ENCODE results near the gene VSTM2L.
A peak's percentile ranks its signal among the peaks of the same experiment; 100 is the strongest.

Gene VSTM2L

DNA sequence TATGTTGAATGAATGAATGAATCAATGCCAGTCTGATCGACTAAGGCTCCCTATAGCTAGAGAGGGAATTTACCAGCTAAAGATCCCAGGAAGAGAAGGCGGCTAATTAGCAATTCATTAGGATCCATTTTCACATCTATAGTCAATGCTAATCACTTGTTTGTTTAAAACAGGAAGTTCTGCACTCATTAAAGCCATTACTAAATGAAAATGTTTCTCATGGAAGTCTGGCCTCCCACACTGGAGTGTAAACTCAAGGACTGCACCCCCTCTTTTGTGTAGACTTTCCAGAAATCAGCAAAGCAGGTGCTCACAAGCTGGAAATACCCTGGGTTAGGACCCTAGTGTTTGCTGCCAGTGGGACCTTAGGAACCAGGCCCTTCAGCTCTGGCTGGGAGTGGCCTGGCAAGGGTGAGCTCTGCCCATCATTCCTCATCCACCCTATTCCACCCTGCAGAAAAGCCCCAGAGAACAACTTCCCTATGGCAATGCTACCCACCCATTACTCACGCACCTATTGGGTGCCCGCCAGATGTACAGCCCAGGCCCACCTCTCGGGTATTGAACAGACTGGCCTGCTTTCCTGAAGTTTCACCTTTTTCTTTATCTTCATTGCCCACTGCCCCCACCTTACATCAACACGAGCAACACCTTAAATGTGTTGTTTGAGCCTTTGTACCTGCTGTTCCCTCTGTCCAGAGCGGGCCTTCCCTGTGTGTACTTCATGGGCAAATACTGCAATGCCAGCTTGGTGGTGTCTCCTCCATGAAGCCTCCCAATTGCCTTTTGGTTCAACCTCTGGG lies 69.5 kb downstream of the VSTM2L start:
- ATAC-seq (replicated peaks) (no peak), DNase-seq (no peak)
- Mint-ChIP-seq H3K9me3 (peaks cover 4 to 11% of the 10 kb centered on the region in 2 donors), H3K4me1 (ENCODE audit: low read depth in 2 of 2) (no peaks in the 10 kb centered on the region), H3K36me3 (ENCODE audit: insufficient read depth) (peaks cover 3% of the 10 kb centered on the region), H3K27me3 (peaks cover 7 to 11% of the 10 kb centered on the region in 2 donors), H3K27ac (no peak overlapping the region), H3K4me3 (no peak overlapping the region)

DNA sequence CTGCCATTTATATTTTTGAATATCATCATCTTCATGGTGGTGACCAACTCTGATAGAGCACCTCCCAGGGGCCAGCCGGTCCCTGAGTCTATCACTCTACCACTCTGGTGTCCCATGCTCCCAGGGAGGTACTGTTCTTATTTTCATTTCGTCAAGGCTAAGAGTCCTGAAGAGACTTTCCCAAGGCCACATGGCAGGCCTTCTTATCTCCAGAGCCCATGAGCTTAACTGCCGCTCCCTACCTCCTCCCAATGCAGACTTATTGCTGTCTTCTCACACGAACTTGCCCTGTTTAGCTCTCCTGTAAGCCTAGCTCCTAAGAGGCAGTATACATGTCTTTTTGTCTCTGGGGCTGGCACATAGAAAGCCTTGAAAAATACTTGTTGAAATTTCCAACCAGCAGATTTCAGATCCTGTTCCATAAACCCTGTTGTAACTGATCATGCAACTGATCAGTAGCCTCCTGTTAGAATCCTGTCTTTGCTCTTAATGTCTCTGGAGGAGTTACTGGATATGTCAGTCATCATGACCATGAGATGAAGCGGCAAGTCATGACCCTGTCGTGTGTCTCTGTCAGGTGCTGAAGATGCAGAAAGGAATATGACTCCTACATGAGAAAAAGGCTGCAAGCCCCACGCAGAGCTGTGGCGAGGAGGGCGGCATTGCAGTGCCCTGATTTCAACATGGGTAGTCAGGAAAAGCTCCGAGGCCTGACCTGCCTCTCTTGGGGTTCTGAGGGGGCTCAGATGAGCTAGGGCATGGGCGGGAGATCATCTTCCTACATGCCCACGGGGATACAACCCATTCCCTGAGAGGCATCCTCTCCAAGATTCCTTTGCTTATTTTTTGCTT lies 70.4 kb downstream of the VSTM2L start:
- Mint-ChIP-seq H3K27me3 (peaks cover 7 to 9% of the 10 kb centered on the region in 2 donors), H3K27ac (no peak overlapping the region), H3K36me3 (ENCODE audit: insufficient read depth) (peaks cover 3% of the 10 kb centered on the region), H3K9me3 (peaks cover 4 to 8% of the 10 kb centered on the region in 2 donors), H3K4me3 (no peak overlapping the region), H3K4me1 (ENCODE audit: low read depth in 2 of 2) (peaks cover 0 to 2% of the 10 kb centered on the region in 2 donors)
- ATAC-seq (replicated peaks) (no peak), DNase-seq (no peak)

DNA sequence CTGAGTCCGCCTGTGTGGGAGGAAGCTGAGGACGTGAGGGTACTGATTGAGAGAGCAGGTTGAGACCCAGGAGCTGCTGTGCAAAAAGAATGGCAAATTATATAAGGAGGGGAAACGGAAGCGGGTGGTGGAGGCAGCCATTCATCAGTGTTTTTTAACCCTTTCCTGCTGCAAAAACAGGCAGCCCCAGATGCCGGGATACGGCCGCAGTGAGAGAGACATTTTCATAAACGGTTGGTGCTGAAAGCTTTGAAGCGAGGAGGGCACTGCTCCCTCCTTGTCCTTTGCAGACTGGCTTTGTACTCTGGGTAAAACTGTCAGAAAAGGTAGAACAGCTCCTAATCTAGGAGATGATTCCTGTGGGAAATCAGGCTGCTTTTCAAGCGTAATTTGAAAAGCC lies 74.0 kb downstream of the VSTM2L start:
- H3K9me3 Mint-ChIP-seq = no peaks in the 10 kb centered on the region
- H3K27ac Mint-ChIP-seq = peak overlapping the region in 1 of 2 donors; percentile 24
- no peaks in the 10 kb centered on the region for H3K27me3 Mint-ChIP-seq
- no peak for DNase-seq
- ATAC-seq (replicated peaks) = no peak
- no peak overlapping the region for H3K4me3 Mint-ChIP-seq
- peaks cover 0 to 2% of the 10 kb centered on the region in 2 donors for H3K4me1 Mint-ChIP-seq (ENCODE audit: low read depth in 2 of 2)
- peaks cover 11% of the 10 kb centered on the region for H3K36me3 Mint-ChIP-seq (ENCODE audit: insufficient read depth)

DNA sequence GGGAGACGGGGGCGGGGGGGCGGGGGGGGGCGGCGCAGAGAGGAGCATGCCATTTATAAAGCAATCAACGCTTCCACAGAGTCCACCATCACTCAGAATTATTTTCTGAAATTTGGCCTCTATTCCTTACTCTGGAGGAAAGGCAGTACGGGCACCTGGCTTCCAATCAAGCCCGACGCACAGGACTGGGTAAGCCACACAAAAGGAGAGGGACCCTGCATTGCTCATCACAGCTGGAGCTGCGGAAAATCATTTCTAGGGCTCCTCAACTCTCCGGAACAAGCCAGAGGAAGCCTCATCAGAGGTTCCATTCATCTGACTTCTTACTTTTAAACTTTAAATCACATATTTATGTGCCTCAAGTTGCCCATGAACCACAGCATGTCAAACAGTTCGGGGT lies 74.4 kb downstream of the VSTM2L start:
- Mint-ChIP-seq H3K4me1 (ENCODE audit: low read depth in 2 of 2) (peaks cover 0 to 2% of the 10 kb centered on the region in 2 donors), H3K27me3 (no peaks in the 10 kb centered on the region), H3K9me3 (no peaks in the 10 kb centered on the region), H3K27ac (no peak overlapping the region), H3K4me3 (no peak overlapping the region), H3K36me3 (ENCODE audit: insufficient read depth) (peaks cover 15% of the 10 kb centered on the region)
- no peak for DNase-seq
- ATAC-seq (replicated peaks) = no peak

DNA sequence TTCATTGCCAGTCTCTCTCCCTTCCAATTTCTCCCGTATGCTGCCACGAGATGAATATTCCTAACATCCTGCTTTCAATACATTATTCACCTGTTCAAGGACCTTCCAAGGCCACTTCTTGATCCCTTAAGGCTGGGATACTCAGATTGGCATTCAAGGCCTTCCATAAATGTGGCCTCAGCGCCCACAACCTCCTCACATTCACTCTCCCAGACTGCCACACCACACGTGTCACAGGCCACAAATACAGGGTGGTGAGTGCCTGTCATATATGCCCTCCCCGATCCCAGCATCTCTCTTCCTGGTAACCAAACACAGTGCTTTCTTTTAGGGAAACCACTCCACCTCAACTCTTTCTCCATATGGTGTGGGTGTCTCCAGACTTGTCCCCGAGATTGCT lies 74.9 kb downstream of the VSTM2L start:
- no peak overlapping the region for H3K27ac Mint-ChIP-seq
- H3K4me3 Mint-ChIP-seq = no peak overlapping the region
- ATAC-seq (replicated peaks) (no peak), DNase-seq (no peak)
- H3K4me1 Mint-ChIP-seq (ENCODE audit: low read depth in 2 of 2) = peaks cover 0 to 2% of the 10 kb centered on the region in 2 donors
- H3K27me3 Mint-ChIP-seq = no peaks in the 10 kb centered on the region
- peaks cover 14% of the 10 kb centered on the region for H3K36me3 Mint-ChIP-seq (ENCODE audit: insufficient read depth)
- no peaks in the 10 kb centered on the region for H3K9me3 Mint-ChIP-seq

DNA sequence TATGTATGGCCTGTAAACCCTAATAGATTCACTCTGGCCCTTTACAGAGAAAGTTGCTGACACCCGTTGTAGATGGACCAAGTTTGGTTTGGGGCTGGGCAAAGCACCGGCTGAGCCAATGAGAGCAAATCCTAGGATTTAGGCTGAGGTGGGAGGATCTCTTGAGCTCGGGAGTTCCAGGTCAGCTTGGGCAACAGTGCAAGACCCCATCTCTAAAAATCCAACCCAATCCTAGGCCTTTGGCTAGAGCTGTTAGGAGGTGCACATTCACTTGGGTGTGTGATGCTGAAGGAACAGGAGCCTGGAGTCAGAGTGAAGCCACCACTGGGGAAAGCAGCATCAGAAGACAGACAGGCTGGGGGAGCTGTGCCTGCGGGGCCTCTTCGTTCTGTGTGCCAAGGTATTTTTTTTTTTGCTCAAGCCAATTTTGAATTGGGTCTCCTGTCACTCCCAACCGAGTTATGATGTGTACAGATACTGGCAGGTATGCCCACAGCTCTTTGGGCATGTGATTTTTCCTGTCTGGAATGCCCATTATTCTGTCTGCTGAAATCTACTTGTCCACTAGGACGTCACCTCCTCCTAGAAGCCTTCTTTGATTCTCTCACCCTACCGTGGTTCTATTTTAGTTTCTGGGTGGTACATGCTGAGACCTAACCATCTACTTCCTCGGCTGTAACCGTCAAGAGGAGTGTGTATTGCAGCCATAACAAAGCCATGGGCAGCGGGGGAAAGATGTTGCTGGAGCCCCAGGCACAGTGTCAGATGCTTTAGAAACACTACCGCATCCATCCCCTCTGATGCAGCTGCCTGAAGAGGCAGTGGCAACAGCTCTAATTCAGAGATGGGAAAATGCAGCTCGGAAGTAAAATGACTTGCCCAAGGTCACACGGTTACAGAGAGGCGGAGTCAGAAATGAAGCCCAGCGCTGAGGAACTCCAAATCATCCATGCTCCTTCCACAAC lies 76.4 kb downstream of the VSTM2L start:
- DNase-seq (no peak), ATAC-seq (replicated peaks) (no peak)
- Mint-ChIP-seq H3K27ac (no peak overlapping the region), H3K4me3 (no peak overlapping the region), H3K9me3 (no peaks in the 10 kb centered on the region), H3K4me1 (ENCODE audit: low read depth in 2 of 2) (peaks cover 0 to 2% of the 10 kb centered on the region in 2 donors), H3K27me3 (no peaks in the 10 kb centered on the region), H3K36me3 (ENCODE audit: insufficient read depth) (peaks cover 16% of the 10 kb centered on the region)

DNA sequence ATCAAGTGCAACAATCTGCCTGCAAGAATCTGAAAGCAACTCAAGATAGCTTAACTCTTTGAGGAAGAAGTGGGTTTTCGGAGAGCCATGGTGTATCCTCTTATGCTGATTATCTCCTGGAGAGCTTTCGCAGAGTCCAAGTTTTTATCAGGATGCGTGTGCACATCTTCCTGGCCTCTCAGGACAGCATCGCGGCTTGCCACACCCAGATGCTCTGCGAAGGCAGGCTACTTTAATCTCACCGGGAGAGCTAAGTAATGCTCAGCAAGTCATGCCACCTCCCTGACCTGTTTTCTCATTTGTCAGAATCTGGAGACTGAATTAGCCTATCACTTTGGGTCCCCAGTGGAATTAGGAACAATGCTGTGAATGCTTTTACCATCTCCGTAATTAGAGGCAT lies 77.5 kb downstream of the VSTM2L start:
- H3K4me1 Mint-ChIP-seq (ENCODE audit: low read depth in 2 of 2) = peaks cover 0 to 2% of the 10 kb centered on the region in 2 donors
- H3K4me3 Mint-ChIP-seq = no peak overlapping the region
- peaks cover 17% of the 10 kb centered on the region for H3K36me3 Mint-ChIP-seq (ENCODE audit: insufficient read depth)
- H3K27ac Mint-ChIP-seq = no peak overlapping the region
- DNase-seq (no peak), ATAC-seq (replicated peaks) (no peak)
- H3K9me3 Mint-ChIP-seq = no peaks in the 10 kb centered on the region
- no peaks in the 10 kb centered on the region for H3K27me3 Mint-ChIP-seq

DNA sequence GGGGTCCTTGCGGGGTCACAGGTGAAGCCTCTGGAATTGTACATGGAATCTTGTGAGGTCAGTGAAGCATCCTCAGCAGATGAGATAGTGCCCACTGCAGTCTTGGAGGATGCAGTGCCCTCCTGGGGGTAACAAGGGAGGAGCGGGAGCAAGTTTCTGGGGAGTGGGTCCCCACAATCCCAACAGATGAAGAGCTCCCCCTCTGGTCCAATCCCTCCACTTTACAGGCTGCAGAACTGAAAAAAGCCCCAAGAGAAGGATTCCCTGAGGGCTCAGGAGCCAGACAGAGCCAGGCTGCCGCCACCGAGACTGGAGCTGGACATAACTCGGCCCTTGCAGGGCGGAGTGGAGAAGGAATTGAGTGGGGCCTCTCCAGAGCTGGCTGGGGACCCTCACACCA lies 77.9 kb downstream of the VSTM2L start:
- Mint-ChIP-seq H3K27me3 (no peaks in the 10 kb centered on the region), H3K36me3 (ENCODE audit: insufficient read depth) (peaks cover 17% of the 10 kb centered on the region), H3K9me3 (no peaks in the 10 kb centered on the region), H3K27ac (no peak overlapping the region), H3K4me3 (no peak overlapping the region), H3K4me1 (ENCODE audit: low read depth in 2 of 2) (peaks cover 0 to 2% of the 10 kb centered on the region in 2 donors)
- ATAC-seq (replicated peaks) (no peak), DNase-seq (no peak)

DNA sequence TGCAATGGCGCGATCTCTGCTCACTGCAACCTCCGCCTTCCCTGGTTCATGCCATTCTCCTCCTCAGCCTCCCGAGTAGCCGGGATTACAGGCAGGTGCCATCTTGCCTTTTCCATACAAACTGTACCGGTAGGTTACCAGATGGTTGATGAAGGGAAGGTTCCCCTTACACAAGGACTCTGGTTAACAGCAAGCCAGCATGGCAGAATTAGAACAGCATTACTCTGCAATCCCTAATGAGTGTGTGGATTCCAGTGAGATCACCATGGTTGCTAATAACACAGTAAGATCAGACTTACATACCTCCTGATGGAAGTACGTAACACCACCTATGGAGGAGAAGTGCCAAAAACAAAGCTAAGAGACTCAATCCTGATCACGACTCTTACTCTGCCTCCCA lies 78.6 kb downstream of the VSTM2L start:
- H3K27ac Mint-ChIP-seq = no peak overlapping the region
- H3K4me1 Mint-ChIP-seq (ENCODE audit: low read depth in 2 of 2) = peaks cover 0 to 2% of the 10 kb centered on the region in 2 donors
- H3K4me3 Mint-ChIP-seq = no peak overlapping the region
- H3K9me3 Mint-ChIP-seq = no peaks in the 10 kb centered on the region
- H3K36me3 Mint-ChIP-seq (ENCODE audit: insufficient read depth) = peaks cover 17% of the 10 kb centered on the region
- no peak for ATAC-seq (replicated peaks)
- no peaks in the 10 kb centered on the region for H3K27me3 Mint-ChIP-seq
- DNase-seq = no peak

DNA sequence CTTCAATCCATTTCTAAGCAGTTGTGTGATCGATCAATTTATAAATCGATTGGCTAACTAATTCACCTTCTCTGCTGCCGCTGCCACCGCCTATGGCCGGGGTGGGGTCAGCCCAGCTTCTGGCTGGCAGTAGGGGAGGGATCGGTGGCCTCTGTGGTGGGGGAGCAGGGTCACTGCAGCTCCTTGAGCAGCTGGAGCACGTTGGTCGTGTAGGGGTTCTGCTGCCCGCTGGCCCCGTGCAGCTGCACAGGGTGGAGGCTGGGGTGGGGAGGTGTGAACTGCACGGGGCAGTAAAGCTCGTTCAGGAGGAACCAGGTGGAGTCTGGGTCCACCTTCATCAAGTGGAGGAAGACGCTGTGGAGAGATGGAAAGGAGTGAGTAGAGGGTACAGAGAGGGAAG lies 80.4 kb downstream of the VSTM2L start:
- DNase-seq (no peak), ATAC-seq (replicated peaks) (no peak)
- no peaks in the 10 kb centered on the region for H3K4me1 Mint-ChIP-seq (ENCODE audit: low read depth in 2 of 2)
- H3K27me3 Mint-ChIP-seq = no peaks in the 10 kb centered on the region
- peak overlapping the region in 1 of 2 donors; percentile 57 for H3K27ac Mint-ChIP-seq
- H3K4me3 Mint-ChIP-seq = no peak overlapping the region
- no peaks in the 10 kb centered on the region for H3K9me3 Mint-ChIP-seq
- H3K36me3 Mint-ChIP-seq (ENCODE audit: insufficient read depth) = peaks cover 22% of the 10 kb centered on the region

DNA sequence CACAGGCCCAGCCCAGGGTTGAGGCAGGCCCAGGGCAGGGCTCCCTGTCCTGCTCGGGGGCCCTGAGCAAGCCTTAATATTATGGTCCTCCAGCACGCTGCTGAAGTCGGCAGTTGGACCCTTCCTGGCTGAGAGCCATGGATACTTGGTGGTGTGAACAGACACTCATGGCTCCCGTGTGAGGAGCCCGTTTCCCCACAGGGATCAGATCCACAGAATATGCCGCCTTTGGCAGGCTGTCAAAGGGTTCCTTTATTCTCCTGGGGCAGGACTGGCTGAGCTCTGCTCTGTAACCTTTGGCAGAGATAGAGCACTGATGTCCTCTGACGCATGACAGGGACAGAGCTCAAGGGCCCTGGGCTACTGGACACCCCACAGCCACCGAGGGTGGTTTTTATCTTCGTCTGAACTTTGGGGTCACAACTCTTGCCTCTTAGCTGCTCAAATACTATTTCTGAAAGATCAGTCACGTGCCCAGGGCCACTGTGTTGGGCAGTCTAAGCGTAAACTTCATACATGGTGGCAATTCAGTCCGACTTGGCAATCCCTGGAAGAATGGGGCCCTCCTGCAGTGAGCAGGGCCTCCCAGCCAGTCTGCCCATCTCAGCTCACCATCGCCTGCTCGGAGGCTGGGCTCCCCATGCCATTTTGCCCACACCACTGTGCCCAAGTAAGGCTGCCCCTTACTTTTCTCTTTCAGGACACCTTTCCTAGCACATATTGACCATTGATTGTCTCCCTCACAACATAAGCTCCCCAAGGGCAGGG lies 81.3 kb downstream of the VSTM2L start:
- Mint-ChIP-seq H3K36me3 (ENCODE audit: insufficient read depth) (peaks cover 22% of the 10 kb centered on the region), H3K27ac (peak overlapping the region in 1 of 2 donors; percentile 26), H3K4me3 (no peak overlapping the region)

DNA sequence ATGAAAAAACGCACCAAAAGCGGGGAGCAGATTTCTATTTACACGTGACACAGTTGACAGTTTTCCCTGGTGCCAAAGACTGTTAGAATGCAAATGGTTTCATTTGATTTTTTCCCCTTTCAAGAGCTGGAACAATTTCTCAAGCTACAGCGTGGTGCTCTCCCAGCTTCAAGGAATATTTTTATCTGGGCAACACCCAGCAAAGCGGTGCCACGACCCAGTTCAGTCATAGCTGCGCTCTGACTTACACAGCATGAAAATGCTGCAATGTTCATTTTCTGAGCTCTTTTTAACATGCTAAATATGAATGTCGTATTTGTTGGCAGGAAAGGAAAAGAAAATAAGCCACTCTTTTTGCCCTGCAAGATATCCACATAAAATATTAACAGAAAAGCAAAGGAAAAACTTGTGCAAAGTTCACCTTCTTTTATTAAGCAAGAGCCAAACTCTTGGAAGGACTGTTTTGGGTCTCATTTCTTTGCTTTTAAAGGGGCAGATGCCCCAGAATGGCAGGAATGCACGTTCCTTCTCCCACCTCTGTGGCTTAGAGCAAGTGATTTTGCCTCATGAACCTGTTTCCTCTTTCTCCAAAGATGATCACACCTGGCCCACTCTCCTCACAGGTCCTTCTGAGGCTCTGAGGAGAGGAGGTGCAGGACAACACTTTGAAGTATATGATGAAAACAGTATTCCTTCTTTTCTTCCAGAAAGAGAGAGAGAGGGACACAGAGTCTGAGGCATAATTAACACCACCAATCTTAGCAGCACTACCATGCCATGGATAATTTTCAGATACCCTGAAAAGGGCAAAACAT lies 83.3 kb downstream of the VSTM2L start:
- no peaks in the 10 kb centered on the region for H3K27me3 Mint-ChIP-seq
- ATAC-seq (replicated peaks) = no peak
- no peaks in the 10 kb centered on the region for H3K9me3 Mint-ChIP-seq
- peaks cover 14 to 20% of the 10 kb centered on the region in 2 donors for H3K4me1 Mint-ChIP-seq (ENCODE audit: low read depth in 2 of 2)
- no peak overlapping the region for H3K4me3 Mint-ChIP-seq
- H3K27ac Mint-ChIP-seq = no peak overlapping the region
- H3K36me3 Mint-ChIP-seq (ENCODE audit: insufficient read depth) = peaks cover 28% of the 10 kb centered on the region
- DNase-seq = no peak

More for the DNA sequence above, 81.3 kb downstream of the VSTM2L start:
- ATAC-seq (replicated peaks) = no peak
- Mint-ChIP-seq H3K4me1 (ENCODE audit: low read depth in 2 of 2) (peaks cover 0 to 2% of the 10 kb centered on the region in 2 donors), H3K9me3 (no peaks in the 10 kb centered on the region), H3K27me3 (no peaks in the 10 kb centered on the region)
- no peak for DNase-seq

Data from effector memory CD8-positive, alpha-beta T cell (primary cell).